Measurements from ENCODE around the gene NBPF12.
"Not testable (repeated sequence)": the region's sequence is repeated elsewhere in the genome, so short reads cannot be mapped to it uniquely, and the experiment has no call there.

NBPF12 gene

GRCh38 chr1:146938242-146938902 is at the start of gene NBPF12:
TSS of gene NBPF12 (plus strand) at chr1:146938324. CDS start at chr1:146960144, 21,820 bp downstream.
- H3K27me3 ChIP-seq (ENCODE audit: control insufficient read depth in 1 of 2, insufficient read depth in 2 of 2, low read length in 2 of 2); H3K4me1 ChIP-seq (ENCODE audit: insufficient read depth, low read length); H3K9me3 ChIP-seq (ENCODE audit: low read length); H3K36me3 ChIP-seq (ENCODE audit: insufficient read depth, low read length); H3K9ac ChIP-seq (ENCODE audit: low read length): not testable (repeated sequence)
- Histone ChIP-seq H3K27ac (ENCODE audit: low read depth, low read length) (peak within 1 kb of the TSS; percentile 58), H3K4me3 (ENCODE audit: low read depth in 1 of 2, low read length in 2 of 2) (peak within 1 kb of the TSS; percentile 52)

GRCh38 chr1:146891355-146891754 is 46.8 kb upstream of the NBPF12 start:
- H3K27ac ChIP-seq (ENCODE audit: low read depth, low read length); H3K36me3 ChIP-seq (ENCODE audit: insufficient read depth, low read length); H3K27me3 ChIP-seq (ENCODE audit: control insufficient read depth in 1 of 2, insufficient read depth in 2 of 2, low read length in 2 of 2); H3K9ac ChIP-seq (ENCODE audit: low read length); H3K4me3 ChIP-seq (ENCODE audit: low read depth in 1 of 2, low read length in 2 of 2); H3K4me1 ChIP-seq (ENCODE audit: insufficient read depth, low read length); H3K9me3 ChIP-seq (ENCODE audit: low read length): not testable (repeated sequence)

GRCh38 chr1:146892331-146892730 is 45.8 kb upstream of the NBPF12 start:
- H3K36me3 ChIP-seq (ENCODE audit: insufficient read depth, low read length); H3K27me3 ChIP-seq (ENCODE audit: control insufficient read depth in 1 of 2, insufficient read depth in 2 of 2, low read length in 2 of 2); H3K9me3 ChIP-seq (ENCODE audit: low read length); H3K4me3 ChIP-seq (ENCODE audit: low read depth in 1 of 2, low read length in 2 of 2); H3K9ac ChIP-seq (ENCODE audit: low read length); H3K27ac ChIP-seq (ENCODE audit: low read depth, low read length); H3K4me1 ChIP-seq (ENCODE audit: insufficient read depth, low read length): not testable (repeated sequence)

- not testable (repeated sequence) for H3K9ac ChIP-seq (ENCODE audit: low read length); H3K9me3 ChIP-seq (ENCODE audit: low read length); H3K27me3 ChIP-seq (ENCODE audit: control insufficient read depth in 1 of 2, insufficient read depth in 2 of 2, low read length in 2 of 2); H3K4me1 ChIP-seq (ENCODE audit: insufficient read depth, low read length); H3K36me3 ChIP-seq (ENCODE audit: insufficient read depth, low read length); H3K27ac ChIP-seq (ENCODE audit: low read depth, low read length); H3K4me3 ChIP-seq (ENCODE audit: low read depth in 1 of 2, low read length in 2 of 2)
These were observed 30.4 kb upstream of the NBPF12 start for GRCh38 chr1:146907565-146908261.

- H3K9me3 ChIP-seq (ENCODE audit: low read length); H3K4me1 ChIP-seq (ENCODE audit: insufficient read depth, low read length); H3K9ac ChIP-seq (ENCODE audit: low read length); H3K36me3 ChIP-seq (ENCODE audit: insufficient read depth, low read length); H3K27me3 ChIP-seq (ENCODE audit: control insufficient read depth in 1 of 2, insufficient read depth in 2 of 2, low read length in 2 of 2); H3K4me3 ChIP-seq (ENCODE audit: low read depth in 1 of 2, low read length in 2 of 2); H3K27ac ChIP-seq (ENCODE audit: low read depth, low read length): not testable (repeated sequence)
These were observed 25.1 kb upstream of the NBPF12 start for GRCh38 chr1:146912975-146913374.

GRCh38 chr1:146920811-146921210 is 17.3 kb upstream of the NBPF12 start:
- not testable (repeated sequence) for H3K9ac ChIP-seq (ENCODE audit: low read length); H3K36me3 ChIP-seq (ENCODE audit: insufficient read depth, low read length); H3K4me1 ChIP-seq (ENCODE audit: insufficient read depth, low read length); H3K9me3 ChIP-seq (ENCODE audit: low read length); H3K27ac ChIP-seq (ENCODE audit: low read depth, low read length); H3K27me3 ChIP-seq (ENCODE audit: control insufficient read depth in 1 of 2, insufficient read depth in 2 of 2, low read length in 2 of 2); H3K4me3 ChIP-seq (ENCODE audit: low read depth in 1 of 2, low read length in 2 of 2)

GRCh38 chr1:146922614-146923013 is 15.5 kb upstream of the NBPF12 start:
- not testable (repeated sequence) for H3K4me1 ChIP-seq (ENCODE audit: insufficient read depth, low read length); H3K27me3 ChIP-seq (ENCODE audit: control insufficient read depth in 1 of 2, insufficient read depth in 2 of 2, low read length in 2 of 2); H3K36me3 ChIP-seq (ENCODE audit: insufficient read depth, low read length); H3K27ac ChIP-seq (ENCODE audit: low read depth, low read length); H3K9me3 ChIP-seq (ENCODE audit: low read length); H3K4me3 ChIP-seq (ENCODE audit: low read depth in 1 of 2, low read length in 2 of 2); H3K9ac ChIP-seq (ENCODE audit: low read length)

- not testable (repeated sequence) for H3K4me3 ChIP-seq (ENCODE audit: low read depth in 1 of 2, low read length in 2 of 2); H3K27ac ChIP-seq (ENCODE audit: low read depth, low read length); H3K9ac ChIP-seq (ENCODE audit: low read length); H3K9me3 ChIP-seq (ENCODE audit: low read length); H3K4me1 ChIP-seq (ENCODE audit: insufficient read depth, low read length); H3K36me3 ChIP-seq (ENCODE audit: insufficient read depth, low read length); H3K27me3 ChIP-seq (ENCODE audit: control insufficient read depth in 1 of 2, insufficient read depth in 2 of 2, low read length in 2 of 2)
These were observed 14.0 kb upstream of the NBPF12 start for GRCh38 chr1:146924106-146924505.

- not testable (repeated sequence) for H3K4me3 ChIP-seq (ENCODE audit: low read depth in 1 of 2, low read length in 2 of 2); H3K9ac ChIP-seq (ENCODE audit: low read length); H3K9me3 ChIP-seq (ENCODE audit: low read length); H3K27me3 ChIP-seq (ENCODE audit: control insufficient read depth in 1 of 2, insufficient read depth in 2 of 2, low read length in 2 of 2); H3K36me3 ChIP-seq (ENCODE audit: insufficient read depth, low read length); H3K4me1 ChIP-seq (ENCODE audit: insufficient read depth, low read length); H3K27ac ChIP-seq (ENCODE audit: low read depth, low read length)
These were observed 11.7 kb upstream of the NBPF12 start for GRCh38 chr1:146926413-146926812.

- H3K36me3 ChIP-seq (ENCODE audit: insufficient read depth, low read length); H3K4me3 ChIP-seq (ENCODE audit: low read depth in 1 of 2, low read length in 2 of 2); H3K4me1 ChIP-seq (ENCODE audit: insufficient read depth, low read length); H3K27ac ChIP-seq (ENCODE audit: low read depth, low read length); H3K9me3 ChIP-seq (ENCODE audit: low read length); H3K9ac ChIP-seq (ENCODE audit: low read length); H3K27me3 ChIP-seq (ENCODE audit: control insufficient read depth in 1 of 2, insufficient read depth in 2 of 2, low read length in 2 of 2): not testable (repeated sequence)
These were observed 7.9 kb upstream of the NBPF12 start for GRCh38 chr1:146930225-146930624.

- H3K27ac ChIP-seq (ENCODE audit: low read depth, low read length); H3K9me3 ChIP-seq (ENCODE audit: low read length); H3K36me3 ChIP-seq (ENCODE audit: insufficient read depth, low read length); H3K27me3 ChIP-seq (ENCODE audit: control insufficient read depth in 1 of 2, insufficient read depth in 2 of 2, low read length in 2 of 2); H3K4me3 ChIP-seq (ENCODE audit: low read depth in 1 of 2, low read length in 2 of 2); H3K4me1 ChIP-seq (ENCODE audit: insufficient read depth, low read length); H3K9ac ChIP-seq (ENCODE audit: low read length): not testable (repeated sequence)
These were observed 3.5 kb upstream of the NBPF12 start for GRCh38 chr1:146934390-146935223.

Data from muscle layer of colon (tissue), 2 donors.